Stimulated activated CD4-positive, alpha-beta T cell treated with anti-CD3 and anti-CD28 coated beads, Interleukin-15, amount 100 ng/mL, for 24 hours (primary cell): Measurements from ENCODE around the gene N4BP2.
"Not testable (repeated sequence)": the region's sequence is repeated elsewhere in the genome, so short reads cannot be mapped to it uniquely, and the experiment has no call there.

Experiments
- DNase-seq: peaks from one replicate; pipeline ENCODE4 v3.0.0-alpha.2; 2020

Gene N4BP2

GRCh38 chr4:40056716-40057585, at the start of gene N4BP2:
Gene N4BP2, plus strand, starts transcription at chr4:40056850. Its CDS starts 40,491 bp downstream, at chr4:40097341.
- DNase-seq, result peak; percentile 81

- DNase-seq, result no peak
Measured at GRCh38 chr4:40016007-40016406, 40.6 kb upstream of the N4BP2 start.

- DNase-seq, result no peak
Measured at GRCh38 chr4:40020221-40020620, 36.4 kb upstream of the N4BP2 start.

GRCh38 chr4:40021116-40021515, 35.5 kb upstream of the N4BP2 start:
- not testable (repeated sequence) for DNase-seq

GRCh38 chr4:40024049-40024448, 32.6 kb upstream of the N4BP2 start:
- DNase-seq, result not testable (repeated sequence)

- no peak for DNase-seq
Measured at GRCh38 chr4:40032785-40033184, 23.9 kb upstream of the N4BP2 start.

- DNase-seq, result no peak
Measured at GRCh38 chr4:40033613-40034012, 23.0 kb upstream of the N4BP2 start.

- no peak for DNase-seq
Measured at GRCh38 chr4:40038977-40039376, 17.7 kb upstream of the N4BP2 start.

GRCh38 chr4:40040908-40041307, 15.7 kb upstream of the N4BP2 start:
- DNase-seq, result no peak

- no peak for DNase-seq
Measured at GRCh38 chr4:40043786-40044185, 12.9 kb upstream of the N4BP2 start.

- DNase-seq, result peak; percentile 64
Measured at GRCh38 chr4:40046311-40046980, 10.2 kb upstream of the N4BP2 start.

- no peak for DNase-seq
Measured at GRCh38 chr4:40053161-40053560, 3.5 kb upstream of the N4BP2 start.

- peak; percentile 63 for DNase-seq
Measured at GRCh38 chr4:40055511-40055862, 1.2 kb upstream of the N4BP2 start.

- peak; percentile 61 for DNase-seq
Measured at GRCh38 chr4:40055863-40056715, 561 bp upstream of the N4BP2 start.

GRCh38 chr4:40057586-40058091, 989 bp downstream of the N4BP2 start:
- peak; percentile 73 for DNase-seq

GRCh38 chr4:40058121-40058520, 1.5 kb downstream of the N4BP2 start:
- DNase-seq, result no peak

- DNase-seq, result no peak
Measured at GRCh38 chr4:40058854-40059253, 2.2 kb downstream of the N4BP2 start.

GRCh38 chr4:40059362-40059761, 2.7 kb downstream of the N4BP2 start:
- no peak for DNase-seq

GRCh38 chr4:40065010-40065409, 8.4 kb downstream of the N4BP2 start:
- DNase-seq, result no peak

GRCh38 chr4:40066651-40067050, 10.0 kb downstream of the N4BP2 start:
- DNase-seq, result no peak

GRCh38 chr4:40070387-40070786, 13.7 kb downstream of the N4BP2 start:
- DNase-seq, result no peak

- no peak for DNase-seq
Measured at GRCh38 chr4:40086421-40086820, 29.8 kb downstream of the N4BP2 start.

GRCh38 chr4:40087799-40088366, 31.2 kb downstream of the N4BP2 start:
- no peak for DNase-seq
